WTC11 (cell line): Measurements from ENCODE around the gene ATG9B. TPM values are rescaled to one million over a fixed set of nuclear protein-coding genes. Genes with fewer than 3 reads are reported as not detected.

Experiments used
- ATAC-seq: fragments of 200-7000 bp; cut with Tn5 transposase; 2 replicates; pipeline ENCODE4 v1.10.0; 2021; ENCODE audit warnings: mild to moderate bottlenecking, moderate library complexity
- CTCF ChIA-PET: fragments of 300-600 bp; sonication (Branson Sonifier 250); formaldehyde crosslinking; loops from one replicate; lab custom pipeline; 2021; ENCODE audit warnings: antibody characterized with exemption; lab: Charles Lee
- POLR2A ChIA-PET: fragments of 350-600 bp; sonication (Branson Sonifier 250); formaldehyde crosslinking; loops from one replicate; lab custom pipeline; 2021; ENCODE audit warnings: antibody characterized with exemption; lab: Charles Lee
- DNase-seq: peaks from one replicate; pipeline ENCODE4 v3.0.0; 2021; ENCODE audit warnings: low spot score
- H3K27ac Mint-ChIP-seq: 2 replicates; pipeline ENCODE4 v1.8.0; 2021; ENCODE audit warnings: mixed read lengths
- H3K27me3 Mint-ChIP-seq: 2 replicates; pipeline ENCODE4 v1.8.0; 2021; ENCODE audit warnings: low read depth, mild to moderate bottlenecking, moderate library complexity, mixed read lengths
- H3K36me3 Mint-ChIP-seq: 2 replicates; pipeline ENCODE4 v1.8.0; 2021; ENCODE audit warnings: mixed read lengths
- H3K4me1 Mint-ChIP-seq: 2 replicates; pipeline ENCODE4 v1.8.0; 2022; ENCODE audit warnings: mixed read lengths
- H3K4me3 Mint-ChIP-seq: 2 replicates; pipeline ENCODE4 v1.8.0; 2021; ENCODE audit warnings: mild to moderate bottlenecking, moderate library complexity, mixed read lengths
- H3K9me3 Mint-ChIP-seq: 2 replicates; pipeline ENCODE4 v1.8.0; 2021; ENCODE audit warnings: mixed read lengths
- ESRRA ChIP-seq: sonication (generic); formaldehyde crosslinking; IDR thresholded peaks from 2 replicates; pipeline ENCODE4 v1.8.1; 2022; ENCODE audit warnings: mild to moderate bottlenecking, missing genetic modification reagents, borderline replicate concordance
- ETV6 ChIP-seq: sonication (generic); formaldehyde crosslinking; IDR thresholded peaks from 2 replicates; pipeline ENCODE4 v1.8.1; 2022; ENCODE audit warnings: mild to moderate bottlenecking, missing genetic modification reagents
- GTF2I ChIP-seq: fragments of 250-450 bp; sonication (Bioruptor Pico); conservative IDR thresholded peaks from 2 replicates; pipeline ENCODE4 v1.4.0; 2021; ENCODE audit warnings: mild to moderate bottlenecking
- JUN ChIP-seq: sonication (generic); formaldehyde crosslinking; IDR thresholded peaks from 2 replicates; pipeline ENCODE4 v1.8.0; 2023; ENCODE audit warnings: mild to moderate bottlenecking, missing genetic modification reagents
- KAT7 ChIP-seq: sonication (generic); formaldehyde crosslinking; IDR thresholded peaks from 2 replicates; pipeline ENCODE4 v1.8.1; 2023; ENCODE audit warnings: missing genetic modification reagents, mild to moderate bottlenecking, borderline replicate concordance
- MXD4 ChIP-seq: fragments of 250-450 bp; sonication (Bioruptor Pico); IDR thresholded peaks from 2 replicates; pipeline ENCODE4 v1.8.0; 2021; ENCODE audit warnings: mild to moderate bottlenecking, moderate library complexity, borderline replicate concordance
- NR3C1 ChIP-seq: sonication (generic); formaldehyde crosslinking; conservative IDR thresholded peaks from 2 replicates; pipeline ENCODE4 v1.8.1; 2023; ENCODE audit warnings: low read depth, mild to moderate bottlenecking, missing genetic modification reagents
- SOX15 ChIP-seq: fragments of 250-450 bp; sonication (Bioruptor Pico); IDR thresholded peaks from 2 replicates; pipeline ENCODE4 v1.9.0; 2021; ENCODE audit warnings: mild to moderate bottlenecking
- ZBTB21 ChIP-seq: sonication (generic); formaldehyde crosslinking; IDR thresholded peaks from 2 replicates; pipeline ENCODE4 v1.8.1; 2023; ENCODE audit warnings: mild to moderate bottlenecking, missing genetic modification reagents, borderline replicate concordance
- ZNF219 ChIP-seq: sonication (generic); formaldehyde crosslinking; IDR thresholded peaks from 2 replicates; pipeline ENCODE4 v1.8.0; 2023; ENCODE audit warnings: missing genetic modification reagents, mild to moderate bottlenecking, borderline replicate concordance
- total RNA-seq: library from RNA; stranded (reverse); gene quantifications from 3 replicates; pipeline ENCODE4 v1.2.3, GENCODE V29; 2021
- TF ChIP-seq, protein P1 (sequence below): fragments of 250-450 bp; sonication (Bioruptor Pico); IDR thresholded peaks from 2 replicates; pipeline ENCODE4 v1.9.0; 2021; ENCODE audit warnings: moderate library complexity, mild to moderate bottlenecking, inconsistent platforms, borderline replicate concordance
- TF ChIP-seq, protein P2 (sequence below): sonication (generic); formaldehyde crosslinking; IDR thresholded peaks from 2 replicates; pipeline ENCODE4 v1.8.0; 2023; ENCODE audit warnings: missing genetic modification reagents, mild to moderate bottlenecking, borderline replicate concordance
- TF ChIP-seq, protein P3 (sequence below): sonication (generic); formaldehyde crosslinking; IDR thresholded peaks from 2 replicates; pipeline ENCODE4 v1.8.1; 2022; ENCODE audit warnings: missing genetic modification reagents, borderline replicate concordance
- TF ChIP-seq, protein P4 (sequence below): sonication (generic); formaldehyde crosslinking; IDR thresholded peaks from 2 replicates; pipeline ENCODE4 v1.8.1; 2023; ENCODE audit warnings: mild to moderate bottlenecking, missing genetic modification reagents, moderate library complexity
- TF ChIP-seq, protein P5 (sequence below): sonication (generic); formaldehyde crosslinking; IDR thresholded peaks from 2 replicates; pipeline ENCODE4 v1.8.1; 2023; ENCODE audit warnings: mild to moderate bottlenecking, missing genetic modification reagents, moderate library complexity
- TF ChIP-seq, protein P6 (sequence below): sonication (generic); formaldehyde crosslinking; IDR thresholded peaks from 2 replicates; pipeline ENCODE4 v1.8.0; 2022; ENCODE audit warnings: mild to moderate bottlenecking, missing genetic modification reagents

ATG9B gene
- total RNA-seq, 1 experiment from 2014 or later: 2.4 TPM

DNA sequence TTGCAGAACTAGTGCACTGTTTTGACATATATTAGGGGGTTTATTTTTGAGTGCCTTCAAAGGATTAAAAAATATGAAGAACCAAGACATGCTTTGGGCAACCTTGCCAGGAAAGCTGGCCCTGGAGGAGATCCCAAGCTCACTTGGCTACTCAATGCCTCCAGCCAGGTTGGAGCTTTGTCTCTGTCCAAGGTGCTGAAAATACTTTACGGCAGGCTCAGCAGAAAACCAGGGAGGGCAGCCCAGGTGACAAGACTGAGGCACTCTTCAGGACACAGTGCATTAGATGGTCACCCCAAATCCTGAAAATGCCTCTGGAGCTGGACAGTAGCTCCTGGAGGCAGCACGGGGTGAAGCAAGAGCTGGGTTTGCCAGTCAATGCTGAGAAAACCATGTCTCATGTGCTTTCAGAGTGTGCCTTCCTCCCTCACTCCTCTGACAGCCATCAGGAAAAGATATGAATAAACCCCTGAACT lies 40.4 kb downstream of the ATG9B start (continued):
- TF ChIP-seq, protein P1, sequence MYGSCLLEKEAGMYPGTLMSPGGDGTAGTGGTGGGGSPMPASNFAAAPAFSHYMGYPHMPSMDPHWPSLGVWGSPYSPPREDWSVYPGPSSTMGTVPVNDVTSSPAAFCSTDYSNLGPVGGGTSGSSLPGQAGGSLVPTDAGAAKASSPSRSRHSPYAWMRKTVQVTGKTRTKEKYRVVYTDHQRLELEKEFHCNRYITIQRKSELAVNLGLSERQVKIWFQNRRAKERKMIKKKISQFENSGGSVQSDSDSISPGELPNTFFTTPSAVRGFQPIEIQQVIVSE: no peak
- TF ChIP-seq, protein P2, sequence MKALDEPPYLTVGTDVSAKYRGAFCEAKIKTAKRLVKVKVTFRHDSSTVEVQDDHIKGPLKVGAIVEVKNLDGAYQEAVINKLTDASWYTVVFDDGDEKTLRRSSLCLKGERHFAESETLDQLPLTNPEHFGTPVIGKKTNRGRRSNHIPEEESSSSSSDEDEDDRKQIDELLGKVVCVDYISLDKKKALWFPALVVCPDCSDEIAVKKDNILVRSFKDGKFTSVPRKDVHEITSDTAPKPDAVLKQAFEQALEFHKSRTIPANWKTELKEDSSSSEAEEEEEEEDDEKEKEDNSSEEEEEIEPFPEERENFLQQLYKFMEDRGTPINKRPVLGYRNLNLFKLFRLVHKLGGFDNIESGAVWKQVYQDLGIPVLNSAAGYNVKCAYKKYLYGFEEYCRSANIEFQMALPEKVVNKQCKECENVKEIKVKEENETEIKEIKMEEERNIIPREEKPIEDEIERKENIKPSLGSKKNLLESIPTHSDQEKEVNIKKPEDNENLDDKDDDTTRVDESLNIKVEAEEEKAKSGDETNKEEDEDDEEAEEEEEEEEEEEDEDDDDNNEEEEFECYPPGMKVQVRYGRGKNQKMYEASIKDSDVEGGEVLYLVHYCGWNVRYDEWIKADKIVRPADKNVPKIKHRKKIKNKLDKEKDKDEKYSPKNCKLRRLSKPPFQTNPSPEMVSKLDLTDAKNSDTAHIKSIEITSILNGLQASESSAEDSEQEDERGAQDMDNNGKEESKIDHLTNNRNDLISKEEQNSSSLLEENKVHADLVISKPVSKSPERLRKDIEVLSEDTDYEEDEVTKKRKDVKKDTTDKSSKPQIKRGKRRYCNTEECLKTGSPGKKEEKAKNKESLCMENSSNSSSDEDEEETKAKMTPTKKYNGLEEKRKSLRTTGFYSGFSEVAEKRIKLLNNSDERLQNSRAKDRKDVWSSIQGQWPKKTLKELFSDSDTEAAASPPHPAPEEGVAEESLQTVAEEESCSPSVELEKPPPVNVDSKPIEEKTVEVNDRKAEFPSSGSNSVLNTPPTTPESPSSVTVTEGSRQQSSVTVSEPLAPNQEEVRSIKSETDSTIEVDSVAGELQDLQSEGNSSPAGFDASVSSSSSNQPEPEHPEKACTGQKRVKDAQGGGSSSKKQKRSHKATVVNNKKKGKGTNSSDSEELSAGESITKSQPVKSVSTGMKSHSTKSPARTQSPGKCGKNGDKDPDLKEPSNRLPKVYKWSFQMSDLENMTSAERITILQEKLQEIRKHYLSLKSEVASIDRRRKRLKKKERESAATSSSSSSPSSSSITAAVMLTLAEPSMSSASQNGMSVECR (CRISPR knock-in tag): peak; percentile 80; the same call in 1 of the 2 replicates

DNA sequence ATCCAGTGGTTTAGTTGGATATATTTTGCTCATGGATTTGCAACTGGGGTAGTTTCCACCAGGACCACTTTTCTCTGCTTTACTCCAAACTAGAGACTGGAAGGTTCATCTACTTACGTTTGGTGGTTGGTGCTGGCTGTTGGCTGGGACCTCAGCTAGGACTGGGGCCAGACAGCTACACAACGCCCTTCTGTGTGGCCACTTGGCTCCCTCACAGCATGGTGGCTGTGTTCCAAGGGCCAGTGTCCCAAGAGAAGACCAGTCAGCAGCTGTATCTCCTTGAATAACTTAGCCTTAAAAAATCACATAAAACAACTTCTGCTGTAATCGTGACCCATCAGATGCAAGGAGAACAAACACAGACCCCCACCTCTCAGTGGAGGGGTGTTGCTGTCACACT lies 41.9 kb downstream of the ATG9B start:
- Mint-ChIP-seq H3K27ac (no peak overlapping the region), H3K9me3 (no peaks in the 10 kb centered on the region), H3K4me3 (no peak overlapping the region), H3K4me1 (peaks cover 20% of the 10 kb centered on the region), H3K27me3 (peaks cover 58% of the 10 kb centered on the region), H3K36me3 (no peaks in the 10 kb centered on the region)
- CTCF ChIA-PET: interaction anchor here (1.0 kb wide), 1 partner anchor 27 kb away, joined by 3 read pairs; no protein-coding TSS in a partner anchor
- POLR2A ChIA-PET: no interaction called here
- TF ChIP-seq KAT7 (CRISPR knock-in tag) (no peak), ZBTB21 (CRISPR knock-in tag) (no peak), MXD4 (CRISPR knock-in tag) (no peak), JUN (CRISPR knock-in tag) (no peak), GTF2I (CRISPR knock-in tag) (no peak), SOX15 (CRISPR knock-in tag) (no peak), NR3C1 (CRISPR knock-in tag) (no peak), ZNF219 (CRISPR knock-in tag) (no peak), ETV6 (CRISPR knock-in tag) (no peak), ESRRA (CRISPR knock-in tag) (no peak)
- TF ChIP-seq, protein P3, sequence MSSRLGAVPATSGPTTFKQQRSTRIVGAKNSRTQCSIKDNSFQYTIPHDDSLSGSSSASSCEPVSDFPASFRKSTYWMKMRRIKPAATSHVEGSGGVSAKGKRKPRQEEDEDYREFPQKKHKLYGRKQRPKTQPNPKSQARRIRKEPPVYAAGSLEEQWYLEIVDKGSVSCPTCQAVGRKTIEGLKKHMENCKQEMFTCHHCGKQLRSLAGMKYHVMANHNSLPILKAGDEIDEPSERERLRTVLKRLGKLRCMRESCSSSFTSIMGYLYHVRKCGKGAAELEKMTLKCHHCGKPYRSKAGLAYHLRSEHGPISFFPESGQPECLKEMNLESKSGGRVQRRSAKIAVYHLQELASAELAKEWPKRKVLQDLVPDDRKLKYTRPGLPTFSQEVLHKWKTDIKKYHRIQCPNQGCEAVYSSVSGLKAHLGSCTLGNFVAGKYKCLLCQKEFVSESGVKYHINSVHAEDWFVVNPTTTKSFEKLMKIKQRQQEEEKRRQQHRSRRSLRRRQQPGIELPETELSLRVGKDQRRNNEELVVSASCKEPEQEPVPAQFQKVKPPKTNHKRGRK (CRISPR knock-in tag): no peak
- TF ChIP-seq, protein P4, sequence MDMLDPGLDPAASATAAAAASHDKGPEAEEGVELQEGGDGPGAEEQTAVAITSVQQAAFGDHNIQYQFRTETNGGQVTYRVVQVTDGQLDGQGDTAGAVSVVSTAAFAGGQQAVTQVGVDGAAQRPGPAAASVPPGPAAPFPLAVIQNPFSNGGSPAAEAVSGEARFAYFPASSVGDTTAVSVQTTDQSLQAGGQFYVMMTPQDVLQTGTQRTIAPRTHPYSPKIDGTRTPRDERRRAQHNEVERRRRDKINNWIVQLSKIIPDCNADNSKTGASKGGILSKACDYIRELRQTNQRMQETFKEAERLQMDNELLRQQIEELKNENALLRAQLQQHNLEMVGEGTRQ (CRISPR knock-in tag): no peak
- TF ChIP-seq, protein P5, sequence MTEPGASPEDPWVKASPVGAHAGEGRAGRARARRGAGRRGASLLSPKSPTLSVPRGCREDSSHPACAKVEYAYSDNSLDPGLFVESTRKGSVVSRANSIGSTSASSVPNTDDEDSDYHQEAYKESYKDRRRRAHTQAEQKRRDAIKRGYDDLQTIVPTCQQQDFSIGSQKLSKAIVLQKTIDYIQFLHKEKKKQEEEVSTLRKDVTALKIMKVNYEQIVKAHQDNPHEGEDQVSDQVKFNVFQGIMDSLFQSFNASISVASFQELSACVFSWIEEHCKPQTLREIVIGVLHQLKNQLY (CRISPR knock-in tag): no peak
- TF ChIP-seq, protein P6, sequence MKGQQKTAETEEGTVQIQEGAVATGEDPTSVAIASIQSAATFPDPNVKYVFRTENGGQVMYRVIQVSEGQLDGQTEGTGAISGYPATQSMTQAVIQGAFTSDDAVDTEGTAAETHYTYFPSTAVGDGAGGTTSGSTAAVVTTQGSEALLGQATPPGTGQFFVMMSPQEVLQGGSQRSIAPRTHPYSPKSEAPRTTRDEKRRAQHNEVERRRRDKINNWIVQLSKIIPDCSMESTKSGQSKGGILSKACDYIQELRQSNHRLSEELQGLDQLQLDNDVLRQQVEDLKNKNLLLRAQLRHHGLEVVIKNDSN (CRISPR knock-in tag): no peak
- DNase-seq: no peak
- ATAC-seq: no peak
